WTC11 (cell line): ENCODE data around the gene RBFOX2. TPM values are rescaled to one million over a fixed set of nuclear protein-coding genes. Genes with fewer than 3 reads are reported as not detected.
"Not testable (repeated sequence)": the region's sequence is repeated elsewhere in the genome, so short reads cannot be mapped to it uniquely, and the experiment has no call there.

Source experiments
- ATAC-seq: fragments of 200-7000 bp; cut with Tn5 transposase; 2 replicates; pipeline ENCODE4 v1.10.0; 2021; ENCODE audit warnings: mild to moderate bottlenecking, moderate library complexity
- CTCF ChIA-PET: fragments of 300-600 bp; sonication (Branson Sonifier 250); formaldehyde crosslinking; loops from one replicate; lab custom pipeline; 2021; ENCODE audit warnings: antibody characterized with exemption; lab: Charles Lee
- POLR2A ChIA-PET: fragments of 350-600 bp; sonication (Branson Sonifier 250); formaldehyde crosslinking; loops from one replicate; lab custom pipeline; 2021; ENCODE audit warnings: antibody characterized with exemption; lab: Charles Lee
- DNase-seq: peaks from one replicate; pipeline ENCODE4 v3.0.0; 2021; ENCODE audit warnings: low spot score
- H3K27ac Mint-ChIP-seq: 2 replicates; pipeline ENCODE4 v1.8.0; 2021; ENCODE audit warnings: mixed read lengths
- H3K27me3 Mint-ChIP-seq: 2 replicates; pipeline ENCODE4 v1.8.0; 2021; ENCODE audit warnings: low read depth, mild to moderate bottlenecking, moderate library complexity, mixed read lengths
- H3K36me3 Mint-ChIP-seq: 2 replicates; pipeline ENCODE4 v1.8.0; 2021; ENCODE audit warnings: mixed read lengths
- H3K4me1 Mint-ChIP-seq: 2 replicates; pipeline ENCODE4 v1.8.0; 2022; ENCODE audit warnings: mixed read lengths
- H3K4me3 Mint-ChIP-seq: 2 replicates; pipeline ENCODE4 v1.8.0; 2021; ENCODE audit warnings: mild to moderate bottlenecking, moderate library complexity, mixed read lengths
- H3K9me3 Mint-ChIP-seq: 2 replicates; pipeline ENCODE4 v1.8.0; 2021; ENCODE audit warnings: mixed read lengths
- ELF4 ChIP-seq: sonication (generic); formaldehyde crosslinking; IDR thresholded peaks from 2 replicates; pipeline ENCODE4 v1.8.1; 2022; ENCODE audit warnings: low read depth, mild to moderate bottlenecking, moderate library complexity, missing genetic modification reagents
- FOXJ3 ChIP-seq: sonication (generic); formaldehyde crosslinking; IDR thresholded peaks from 2 replicates; pipeline ENCODE4 v1.9.0; 2021; ENCODE audit warnings: missing genetic modification reagents, mild to moderate bottlenecking, borderline replicate concordance
- FOXK1 ChIP-seq: sonication (generic); formaldehyde crosslinking; IDR thresholded peaks from 2 replicates; pipeline ENCODE4 v1.8.0; 2022; ENCODE audit warnings: mild to moderate bottlenecking, moderate library complexity, missing genetic modification reagents
- FOXP1 ChIP-seq: sonication (generic); formaldehyde crosslinking; IDR thresholded peaks from 2 replicates; pipeline ENCODE4 v1.8.0; 2022; ENCODE audit warnings: missing genetic modification reagents, mild to moderate bottlenecking, moderate library complexity, borderline replicate concordance
- KAT7 ChIP-seq: sonication (generic); formaldehyde crosslinking; IDR thresholded peaks from 2 replicates; pipeline ENCODE4 v1.8.1; 2023; ENCODE audit warnings: missing genetic modification reagents, mild to moderate bottlenecking, borderline replicate concordance
- NFATC4 ChIP-seq: fragments of 250-450 bp; sonication (Bioruptor Pico); IDR thresholded peaks from 2 replicates; pipeline ENCODE4 v1.9.0; 2021; ENCODE audit warnings: mild to moderate bottlenecking
- NFYB ChIP-seq: sonication (generic); formaldehyde crosslinking; conservative IDR thresholded peaks from 2 replicates; pipeline ENCODE4 v1.8.0; 2022; ENCODE audit warnings: low read depth, missing genetic modification reagents
- RELA ChIP-seq: sonication (generic); formaldehyde crosslinking; IDR thresholded peaks from 2 replicates; pipeline ENCODE4 v1.8.1; 2022; ENCODE audit warnings: missing genetic modification reagents, mild to moderate bottlenecking, borderline replicate concordance
- SMAD3 ChIP-seq: sonication (generic); formaldehyde crosslinking; IDR thresholded peaks from 2 replicates; pipeline ENCODE4 v1.8.0; 2022; ENCODE audit warnings: missing genetic modification reagents, mild to moderate bottlenecking, borderline replicate concordance
- SMAD4 ChIP-seq: sonication (generic); formaldehyde crosslinking; IDR thresholded peaks from 2 replicates; pipeline ENCODE4 v1.8.0; 2022; ENCODE audit warnings: mild to moderate bottlenecking, missing genetic modification reagents
- ZBTB21 ChIP-seq: sonication (generic); formaldehyde crosslinking; IDR thresholded peaks from 2 replicates; pipeline ENCODE4 v1.8.1; 2023; ENCODE audit warnings: mild to moderate bottlenecking, missing genetic modification reagents, borderline replicate concordance
- ZNF138 ChIP-seq: sonication (generic); formaldehyde crosslinking; conservative IDR thresholded peaks from 2 replicates; pipeline ENCODE4 v1.8.1; 2022; ENCODE audit warnings: mild to moderate bottlenecking, moderate library complexity, missing genetic modification reagents
- ZNF423 ChIP-seq: fragments of 250-450 bp; sonication (Bioruptor Pico); IDR thresholded peaks from 2 replicates; pipeline ENCODE4 v2.1.2; 2022; ENCODE audit warnings: mild to moderate bottlenecking, moderate library complexity
- ZNF671 ChIP-seq: fragments of 250-450 bp; sonication (Bioruptor Pico); IDR thresholded peaks from 2 replicates; pipeline ENCODE4 v1.8.0; 2021; ENCODE audit warnings: mild to moderate bottlenecking
- total RNA-seq: library from RNA; stranded (reverse); gene quantifications from 3 replicates; pipeline ENCODE4 v1.2.3, GENCODE V29; 2021
- TF ChIP-seq, protein P1 (sequence below): sonication (generic); formaldehyde crosslinking; IDR thresholded peaks from 2 replicates; pipeline ENCODE4 v1.8.0; 2022; ENCODE audit warnings: missing genetic modification reagents
- TF ChIP-seq, protein P2 (sequence below): sonication (generic); formaldehyde crosslinking; conservative IDR thresholded peaks from 2 replicates; pipeline ENCODE4 v1.8.1; 2023; ENCODE audit warnings: mild to moderate bottlenecking, low read depth, missing genetic modification reagents, moderate library complexity

RBFOX2 gene
- total RNA-seq, 1 experiment from 2014 or later: 107 TPM

DNA sequence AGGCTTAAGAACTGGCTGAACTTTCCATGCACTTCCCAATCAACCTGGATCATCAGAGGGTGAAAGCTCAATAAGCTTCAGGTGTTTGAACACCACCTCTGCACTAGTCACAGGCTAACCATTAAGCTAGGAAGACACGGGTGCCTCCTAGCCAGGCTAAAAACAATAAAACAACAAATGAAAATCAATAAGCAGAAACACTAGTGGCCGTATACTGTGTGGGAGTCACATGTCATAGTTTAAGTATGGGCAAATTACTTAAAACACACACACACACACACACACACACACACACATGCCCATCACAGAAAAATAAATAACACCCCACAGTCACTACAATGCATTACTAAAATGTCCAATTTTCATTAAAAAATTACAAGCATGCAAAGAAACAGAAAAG is 225.7 kb downstream of the RBFOX2 start:
- ChIA-PET CTCF (interaction anchor here (0.7 kb wide), 1 partner anchor 171 kb away, joined by 3 read pairs; no protein-coding TSS in a partner anchor), POLR2A (no interaction called here)
- Mint-ChIP-seq H3K36me3 (peaks cover 15% of the 10 kb centered on the region), H3K27me3 (no peaks in the 10 kb centered on the region), H3K27ac (no peak overlapping the region), H3K4me3 (no peak overlapping the region), H3K9me3 (peaks cover 7% of the 10 kb centered on the region), H3K4me1 (peaks cover 7% of the 10 kb centered on the region)
- DNase-seq (no peak), ATAC-seq (no peak)
- TF ChIP-seq ZBTB21 (CRISPR knock-in tag) (no peak), FOXK1 (CRISPR knock-in tag) (no peak), ZNF423 (CRISPR knock-in tag) (no peak), NFATC4 (CRISPR knock-in tag) (no peak), FOXP1 (CRISPR knock-in tag) (no peak), ELF4 (CRISPR knock-in tag) (no peak), ZNF671 (no peak), RELA (CRISPR knock-in tag) (no peak), ZNF138 (CRISPR knock-in tag) (no peak), NFYB (CRISPR knock-in tag) (no peak), FOXJ3 (no peak), KAT7 (CRISPR knock-in tag) (no peak)
- TF ChIP-seq, protein P1, sequence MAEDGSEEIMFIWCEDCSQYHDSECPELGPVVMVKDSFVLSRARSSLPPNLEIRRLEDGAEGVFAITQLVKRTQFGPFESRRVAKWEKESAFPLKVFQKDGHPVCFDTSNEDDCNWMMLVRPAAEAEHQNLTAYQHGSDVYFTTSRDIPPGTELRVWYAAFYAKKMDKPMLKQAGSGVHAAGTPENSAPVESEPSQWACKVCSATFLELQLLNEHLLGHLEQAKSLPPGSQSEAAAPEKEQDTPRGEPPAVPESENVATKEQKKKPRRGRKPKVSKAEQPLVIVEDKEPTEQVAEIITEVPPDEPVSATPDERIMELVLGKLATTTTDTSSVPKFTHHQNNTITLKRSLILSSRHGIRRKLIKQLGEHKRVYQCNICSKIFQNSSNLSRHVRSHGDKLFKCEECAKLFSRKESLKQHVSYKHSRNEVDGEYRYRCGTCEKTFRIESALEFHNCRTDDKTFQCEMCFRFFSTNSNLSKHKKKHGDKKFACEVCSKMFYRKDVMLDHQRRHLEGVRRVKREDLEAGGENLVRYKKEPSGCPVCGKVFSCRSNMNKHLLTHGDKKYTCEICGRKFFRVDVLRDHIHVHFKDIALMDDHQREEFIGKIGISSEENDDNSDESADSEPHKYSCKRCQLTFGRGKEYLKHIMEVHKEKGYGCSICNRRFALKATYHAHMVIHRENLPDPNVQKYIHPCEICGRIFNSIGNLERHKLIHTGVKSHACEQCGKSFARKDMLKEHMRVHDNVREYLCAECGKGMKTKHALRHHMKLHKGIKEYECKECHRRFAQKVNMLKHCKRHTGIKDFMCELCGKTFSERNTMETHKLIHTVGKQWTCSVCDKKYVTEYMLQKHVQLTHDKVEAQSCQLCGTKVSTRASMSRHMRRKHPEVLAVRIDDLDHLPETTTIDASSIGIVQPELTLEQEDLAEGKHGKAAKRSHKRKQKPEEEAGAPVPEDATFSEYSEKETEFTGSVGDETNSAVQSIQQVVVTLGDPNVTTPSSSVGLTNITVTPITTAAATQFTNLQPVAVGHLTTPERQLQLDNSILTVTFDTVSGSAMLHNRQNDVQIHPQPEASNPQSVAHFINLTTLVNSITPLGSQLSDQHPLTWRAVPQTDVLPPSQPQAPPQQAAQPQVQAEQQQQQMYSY (CRISPR knock-in tag): no peak
- TF ChIP-seq, protein P2, sequence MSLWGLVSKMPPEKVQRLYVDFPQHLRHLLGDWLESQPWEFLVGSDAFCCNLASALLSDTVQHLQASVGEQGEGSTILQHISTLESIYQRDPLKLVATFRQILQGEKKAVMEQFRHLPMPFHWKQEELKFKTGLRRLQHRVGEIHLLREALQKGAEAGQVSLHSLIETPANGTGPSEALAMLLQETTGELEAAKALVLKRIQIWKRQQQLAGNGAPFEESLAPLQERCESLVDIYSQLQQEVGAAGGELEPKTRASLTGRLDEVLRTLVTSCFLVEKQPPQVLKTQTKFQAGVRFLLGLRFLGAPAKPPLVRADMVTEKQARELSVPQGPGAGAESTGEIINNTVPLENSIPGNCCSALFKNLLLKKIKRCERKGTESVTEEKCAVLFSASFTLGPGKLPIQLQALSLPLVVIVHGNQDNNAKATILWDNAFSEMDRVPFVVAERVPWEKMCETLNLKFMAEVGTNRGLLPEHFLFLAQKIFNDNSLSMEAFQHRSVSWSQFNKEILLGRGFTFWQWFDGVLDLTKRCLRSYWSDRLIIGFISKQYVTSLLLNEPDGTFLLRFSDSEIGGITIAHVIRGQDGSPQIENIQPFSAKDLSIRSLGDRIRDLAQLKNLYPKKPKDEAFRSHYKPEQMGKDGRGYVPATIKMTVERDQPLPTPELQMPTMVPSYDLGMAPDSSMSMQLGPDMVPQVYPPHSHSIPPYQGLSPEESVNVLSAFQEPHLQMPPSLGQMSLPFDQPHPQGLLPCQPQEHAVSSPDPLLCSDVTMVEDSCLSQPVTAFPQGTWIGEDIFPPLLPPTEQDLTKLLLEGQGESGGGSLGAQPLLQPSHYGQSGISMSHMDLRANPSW: no peak

DNA sequence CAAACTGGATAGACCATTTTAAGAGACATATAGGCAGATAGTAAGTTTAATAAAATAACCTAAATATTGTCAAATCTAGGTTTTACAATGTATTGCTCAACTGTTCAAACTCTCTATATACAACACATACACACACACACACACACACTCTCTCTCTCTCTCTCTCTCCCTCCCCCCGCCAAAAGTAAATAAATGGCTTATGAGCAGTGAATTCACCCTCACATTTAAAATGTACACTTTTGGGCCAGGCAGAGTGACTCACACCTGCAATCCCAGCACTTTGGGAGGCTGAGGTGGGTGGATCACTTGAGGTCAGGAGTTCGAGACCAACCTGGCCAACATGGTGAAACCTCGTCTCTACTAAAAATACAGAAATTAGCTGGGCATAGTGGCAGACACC is 227.3 kb downstream of the RBFOX2 start:
- peaks cover 11% of the 10 kb centered on the region for H3K9me3 Mint-ChIP-seq
- H3K4me1 Mint-ChIP-seq, DNase-seq, H3K27ac Mint-ChIP-seq, H3K4me3 Mint-ChIP-seq, POLR2A ChIA-PET, ATAC-seq, CTCF ChIA-PET, H3K27me3 Mint-ChIP-seq: not testable (repeated sequence)
- peaks cover 20% of the 10 kb centered on the region for H3K36me3 Mint-ChIP-seq

DNA sequence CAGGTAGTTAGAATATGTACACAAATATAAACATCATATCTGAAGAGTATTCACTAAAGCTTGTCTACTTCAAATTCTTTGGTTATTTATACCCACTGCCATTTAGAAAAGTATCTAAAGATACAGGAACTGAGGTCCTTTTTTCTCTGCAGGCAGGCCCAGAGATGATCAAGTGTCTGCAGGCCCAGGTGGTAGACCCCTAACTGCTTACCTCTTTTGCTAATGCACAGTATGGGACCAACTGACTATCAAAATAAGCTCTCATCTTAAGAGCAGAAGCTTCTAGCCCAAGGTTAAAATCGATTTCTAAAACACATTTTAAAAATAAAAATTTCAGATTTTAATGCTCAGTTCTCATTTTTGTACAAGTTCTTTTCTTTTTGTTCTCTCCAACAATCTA is 229.5 kb downstream of the RBFOX2 start:
- H3K9me3 Mint-ChIP-seq: peaks cover 4% of the 10 kb centered on the region
- no peak for ATAC-seq
- TF ChIP-seq SMAD4 (CRISPR knock-in tag) (no peak), ELF4 (CRISPR knock-in tag) (no peak), SMAD3 (CRISPR knock-in tag) (no peak), KAT7 (CRISPR knock-in tag) (no peak)
- TF ChIP-seq, all 79 proteins: peak for 0
- no peak for DNase-seq
- Mint-ChIP-seq H3K36me3 (peaks cover 7% of the 10 kb centered on the region), H3K27ac (no peak overlapping the region), H3K4me3 (no peak overlapping the region), H3K27me3 (no peaks in the 10 kb centered on the region), H3K4me1 (peaks cover 7% of the 10 kb centered on the region)
- CTCF ChIA-PET: no interaction called here
- POLR2A ChIA-PET: no interaction called here
